ENCODE results near the gene SMARCC2. TPM values are rescaled to one million over a fixed set of nuclear protein-coding genes. Genes with fewer than 3 reads are reported as not detected.

SMARCC2 gene
- total and polyA plus RNA-seq, 9 of the 15 experiments (the other 6 are each of a cell fraction or from before 2014, with no cell fraction given): 11.9 to 86.0 (median 36.6) TPM

- TF ChIP-seq CREB3 (tag; conservative IDR thresholded peaks at IDR 0.05; ENCODE audit: low read depth) (no peak), HDAC8 (tag; IDR thresholded peaks at IDR 0.05) (no peak)
Observed at GRCh38 chr12:56231184-56231582, 41.9 kb upstream of the SMARCC2 start (continued).

- Histone ChIP-seq H3K9ac (ENCODE audit: insufficient read depth in 1 of 2, low read depth in 2 of 2, low read length in 2 of 2) (peak overlapping the region in 1 of 2 experiments; percentile 80; a peak in 2 of 4 replicates), H3K4me2 (ENCODE audit: insufficient read depth, low read length) (no peak overlapping the region), H3K4me1 (replicated peaks in 1 of 2; ENCODE audit: control insufficient read depth in 2 of 2, insufficient read depth in 2 of 2, low read length in 2 of 2) (peaks cover 14 to 18% of the 10 kb centered on the region in 2 experiments; a peak in 4 of 5 replicates), H3K4me3 (no peak overlapping the region), H3K9me1 (ENCODE audit: control insufficient read depth, insufficient read depth, low read length) (no peaks in the 10 kb centered on the region), H4K20me1 (replicated peaks; ENCODE audit: control insufficient read depth, insufficient read depth, low read length) (no peaks in the 10 kb centered on the region), H3K36me3 (ENCODE audit: control insufficient read depth, insufficient read depth, low read length) (peaks cover 9% of the 10 kb centered on the region; the same call in 2 of the 3 replicates), H3K79me2 (ENCODE audit: control insufficient read depth, insufficient read depth, low read length) (no peaks in the 10 kb centered on the region), H3K27me3 (ENCODE audit: control insufficient read depth in 2 of 2, insufficient read depth in 2 of 2, low read length in 2 of 2) (no peaks in the 10 kb centered on the region), H3K9me3 (replicated peaks; ENCODE audit: control insufficient read depth, insufficient read depth, low read depth, low read length) (no peaks in the 10 kb centered on the region), H3K27ac (ENCODE audit: extremely low read depth, low read depth, low read length) (no peak overlapping the region), H2AFZ (ENCODE audit: low read depth, low read length) (no peak overlapping the region)
- POLR2A ChIA-PET: interaction anchor here (0.8 to 2.0 kb wide), 4 partner anchors 8 to 448 kb away, joined by 3 to 6 read pairs (median 6); partner anchors contain the start of gene RNF41
- DNase-seq (ENCODE audit: extremely low read depth in 1 of 4, low spot score in 3 of 4) (no peak), ATAC-seq (peak; percentile 34), FAIRE-seq (no peak)
- no TSS peak for BruUV-seq (replicated peaks)
- TF ChIP-seq RBBP5 (IDR thresholded peaks at IDR 0.05; ENCODE audit: borderline replicate concordance, insufficient read depth, low read length, poor library complexity, severe bottlenecking) (no peak), RBM15 (IDR thresholded peaks at IDR 0.05; ENCODE audit: insufficient read depth, low read length) (no peak), SMAD4 (CRISPR knock-in tag; conservative IDR thresholded peaks at IDR 0.05) (no peak), KLF1 (tag; IDR thresholded peaks at IDR 0.05) (no peak), ZNF696 (CRISPR knock-in tag; conservative IDR thresholded peaks at IDR 0.05) (no peak), ETV1 (tag; conservative IDR thresholded peaks at IDR 0.05; ENCODE audit: low read depth) (no peak), ZKSCAN3 (CRISPR knock-in tag; IDR thresholded peaks at IDR 0.05) (no peak), ZSCAN32 (CRISPR knock-in tag; IDR thresholded peaks at IDR 0.05) (no peak), AFF1 (IDR thresholded peaks at IDR 0.05; ENCODE audit: low read depth in 1 of 2, partially characterized antibody in 2 of 2) (no peak)
- 43% methylated on average over 6 of the region's 8 CpGs for WGBS (ENCODE audit: insufficient coverage, low coverage, missing lambda C conversion rate)
- in situ Hi-C loops (cut with MboI) (no loop called here), intact Hi-C loops (cut with micrococcal nuclease) (no loop called here)
- CTCF ChIA-PET (ENCODE audit: low intra/inter-chr PET ratio): no interaction called here
Observed at GRCh38 chr12:56230432-56231183, 41.3 kb upstream of the SMARCC2 start.

All from K562 (cell line).